Measurements from ENCODE around the gene ARHGEF19. TPM values are rescaled to one million over a fixed set of nuclear protein-coding genes. Genes with fewer than 3 reads are reported as not detected.
A peak's percentile ranks its signal among the peaks of the same experiment; 100 is the strongest.

ARHGEF19 gene
- total and polyA plus RNA-seq, 2 of the 4 experiments (the other 2 are of a cell fraction) = 4.5 to 16.8 TPM

DNA sequence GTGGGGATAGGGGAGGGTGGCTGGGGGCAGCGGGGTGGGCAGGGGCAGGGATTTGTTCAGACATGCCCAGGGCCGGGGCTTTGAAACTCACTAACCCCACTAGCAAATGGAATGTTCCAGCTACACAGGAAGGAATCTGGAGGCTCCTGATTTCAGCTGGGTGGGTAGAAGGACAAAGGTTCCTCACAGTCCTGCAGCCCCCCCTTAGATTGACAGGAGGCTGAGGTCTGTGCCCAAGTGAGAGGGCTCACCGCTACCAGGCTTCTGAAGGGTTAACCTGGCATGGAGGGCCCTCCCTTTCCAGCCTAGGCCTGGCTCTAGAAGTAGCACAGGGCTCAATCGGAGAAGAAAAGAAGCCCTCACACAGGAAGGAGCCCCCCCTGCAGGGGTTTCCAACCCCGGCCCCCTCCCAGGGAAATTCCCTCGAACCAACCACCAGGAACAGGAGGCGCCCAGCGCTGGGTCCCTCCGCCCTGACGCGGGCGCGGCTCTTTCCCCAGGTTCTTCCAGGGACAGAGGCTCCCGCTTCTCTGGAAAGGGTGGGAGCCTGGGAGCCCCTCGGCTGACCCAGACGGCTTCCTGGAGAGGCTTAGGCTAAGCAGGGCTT lies 59.9 kb downstream of the ARHGEF19 start:
- Histone ChIP-seq H2BK120ac (ENCODE audit: low read depth, low read length) (peak overlapping the region; percentile 87), H4K8ac (ENCODE audit: low read depth in 2 of 2, low read length in 2 of 2) (peak overlapping the region; percentile 96 to 97; a peak in 3 of 4 replicates), H3K79me1 (ENCODE audit: low read depth in 1 of 2, low read length in 2 of 2) (peaks cover 10 to 73% of the 10 kb centered on the region in 2 experiments; a peak in 3 of 4 replicates), H3K56ac (ENCODE audit: extremely low read depth, insufficient read depth, low read length) (peak overlapping the region; percentile 67; the same call in 1 of the 2 replicates), H3K9me3 (ENCODE audit: control insufficient read depth, insufficient read depth, low read length) (no peaks in the 10 kb centered on the region), H2AFZ (replicated peaks; ENCODE audit: low read length, poor library complexity) (no peak overlapping the region), H3K4me1 (ENCODE audit: control insufficient read depth, insufficient read depth, low read length) (peaks cover 40% of the 10 kb centered on the region), H3K9ac (ENCODE audit: low read depth, low read length) (peak overlapping the region; percentile 60), H3K27me3 (ENCODE audit: control insufficient read depth, insufficient read depth, low read length) (no peaks in the 10 kb centered on the region), H3K4ac (ENCODE audit: low read depth, low read length) (peak overlapping the region; percentile 95), H3K36me3 (ENCODE audit: control insufficient read depth, insufficient read depth, low read length) (peaks cover 30% of the 10 kb centered on the region), H2AK9ac (replicated peaks; ENCODE audit: low read depth, low read length, poor library complexity) (peak overlapping the region; percentile 98), H4K20me1 (ENCODE audit: insufficient read depth, low read length) (peaks cover 13% of the 10 kb centered on the region), H2AK5ac (ENCODE audit: low read depth, low read length) (peak overlapping the region; percentile 99), H4K91ac (ENCODE audit: insufficient read depth, low read depth, low read length) (peak overlapping the region; percentile 98), H4K5ac (ENCODE audit: low read depth, low read length) (peak overlapping the region; percentile 99), H2BK20ac (ENCODE audit: low read depth, low read length) (peak overlapping the region; percentile 77), H3K18ac (ENCODE audit: low read depth, low read length) (peak overlapping the region; percentile 86), H3K4me2 (ENCODE audit: low read depth, low read length) (peak overlapping the region; percentile 63), H3K4me3 (ENCODE audit: insufficient read depth, low read depth, low read length) (peak overlapping the region; percentile 3; the same call in 1 of the 2 replicates), H3K27ac (ENCODE audit: insufficient read depth, low read length) (peak overlapping the region; percentile 96), H3K23ac (ENCODE audit: low read depth, low read length) (peak overlapping the region; percentile 97), H2BK15ac (ENCODE audit: low read depth, low read length) (peak overlapping the region; percentile 96; the same call in 2 of the 3 replicates), H3K14ac (replicated peaks; ENCODE audit: low read depth, low read length) (peak overlapping the region; percentile 99), H3K9me1 (ENCODE audit: insufficient read depth, low read length) (peaks cover 35% of the 10 kb centered on the region), H2BK5ac (ENCODE audit: low read depth, low read length, poor library complexity, severe bottlenecking) (peak overlapping the region; percentile 99)
- intact Hi-C loops (cut with micrococcal nuclease) = no loop called here
- dilution Hi-C loops (cut with HindIII; ENCODE audit: low sequenced_read_pairs, unreplicated experiment) = no loop called here
- CTCF ChIA-PET = interaction anchor here (1.0 kb wide), 2 partner anchors 30 to 70 kb away, joined by 3 to 4 read pairs; no protein-coding TSS in a partner anchor
- peak; percentile 44 for DNase-seq
- POLR2A ChIA-PET (ENCODE audit: unreplicated experiment) = interaction anchor here (0.6 kb wide), 2 partner anchors 9 to 77 kb away, joined by 3 read pairs; no protein-coding TSS in a partner anchor
- in situ Hi-C loops (cut with MboI; ENCODE audit: low sequenced_read_pairs) = no loop called here
- ATAC-seq (ENCODE audit: low read depth) = peak; percentile 3
- 70% methylated on average over 2 of the region's 16 CpGs; no CpG with 5 or more reads in 1 of the 2 experiments for WGBS, 2 experiments (ENCODE audit: extremely low coverage in 2 of 2, insufficient read length in 1 of 2)
- BruUV-seq (replicated peaks) = no TSS peak
- TF ChIP-seq MXI1 (IDR thresholded peaks at IDR 0.05; ENCODE audit: borderline replicate concordance, low read depth, low read length) (no peak), CHD1 (IDR thresholded peaks at IDR 0.05; ENCODE audit: low read depth, low read length) (no peak), NFE2L2 (IDR thresholded peaks at IDR 0.05; ENCODE audit: low read depth, low read length) (no peak), POLR2A (IDR thresholded peaks at IDR 0.05; ENCODE audit: low read depth, low read length) (no peak), BHLHE40 (IDR thresholded peaks at IDR 0.05; ENCODE audit: low read depth, low read length) (no peak), RCOR1 (IDR thresholded peaks at IDR 0.05; ENCODE audit: insufficient replicate concordance, low read length) (no peak), SMC3 (IDR thresholded peaks at IDR 0.05; ENCODE audit: low read depth, low read length) (no peak), MAFK (IDR thresholded peaks at IDR 0.05; ENCODE audit: low read depth, low read length) (no peak), RFX5 (IDR thresholded peaks at IDR 0.05; ENCODE audit: low read depth, low read length) (no peak), FOS (IDR thresholded peaks at IDR 0.05; ENCODE audit: low read depth, low read length) (no peak), CEBPB (IDR thresholded peaks at IDR 0.05; ENCODE audit: low read depth, low read length) (no peak), MAZ (IDR thresholded peaks at IDR 0.05; ENCODE audit: borderline replicate concordance, low read depth, low read length) (no peak), RAD21 (IDR thresholded peaks at IDR 0.05; ENCODE audit: low read length) (no peak)
- TF ChIP-seq, protein P1, sequence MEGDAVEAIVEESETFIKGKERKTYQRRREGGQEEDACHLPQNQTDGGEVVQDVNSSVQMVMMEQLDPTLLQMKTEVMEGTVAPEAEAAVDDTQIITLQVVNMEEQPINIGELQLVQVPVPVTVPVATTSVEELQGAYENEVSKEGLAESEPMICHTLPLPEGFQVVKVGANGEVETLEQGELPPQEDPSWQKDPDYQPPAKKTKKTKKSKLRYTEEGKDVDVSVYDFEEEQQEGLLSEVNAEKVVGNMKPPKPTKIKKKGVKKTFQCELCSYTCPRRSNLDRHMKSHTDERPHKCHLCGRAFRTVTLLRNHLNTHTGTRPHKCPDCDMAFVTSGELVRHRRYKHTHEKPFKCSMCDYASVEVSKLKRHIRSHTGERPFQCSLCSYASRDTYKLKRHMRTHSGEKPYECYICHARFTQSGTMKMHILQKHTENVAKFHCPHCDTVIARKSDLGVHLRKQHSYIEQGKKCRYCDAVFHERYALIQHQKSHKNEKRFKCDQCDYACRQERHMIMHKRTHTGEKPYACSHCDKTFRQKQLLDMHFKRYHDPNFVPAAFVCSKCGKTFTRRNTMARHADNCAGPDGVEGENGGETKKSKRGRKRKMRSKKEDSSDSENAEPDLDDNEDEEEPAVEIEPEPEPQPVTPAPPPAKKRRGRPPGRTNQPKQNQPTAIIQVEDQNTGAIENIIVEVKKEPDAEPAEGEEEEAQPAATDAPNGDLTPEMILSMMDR (conservative IDR thresholded peaks at IDR 0.05; ENCODE audit: low read depth, low read length) = no peak
- TF ChIP-seq, protein P2, sequence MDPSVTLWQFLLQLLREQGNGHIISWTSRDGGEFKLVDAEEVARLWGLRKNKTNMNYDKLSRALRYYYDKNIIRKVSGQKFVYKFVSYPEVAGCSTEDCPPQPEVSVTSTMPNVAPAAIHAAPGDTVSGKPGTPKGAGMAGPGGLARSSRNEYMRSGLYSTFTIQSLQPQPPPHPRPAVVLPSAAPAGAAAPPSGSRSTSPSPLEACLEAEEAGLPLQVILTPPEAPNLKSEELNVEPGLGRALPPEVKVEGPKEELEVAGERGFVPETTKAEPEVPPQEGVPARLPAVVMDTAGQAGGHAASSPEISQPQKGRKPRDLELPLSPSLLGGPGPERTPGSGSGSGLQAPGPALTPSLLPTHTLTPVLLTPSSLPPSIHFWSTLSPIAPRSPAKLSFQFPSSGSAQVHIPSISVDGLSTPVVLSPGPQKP (IDR thresholded peaks at IDR 0.05; ENCODE audit: borderline replicate concordance, low read depth, low read length) = no peak
